ENCODE measurements around the gene ABHD5.
"Not testable (repeated sequence)": the region's sequence is repeated elsewhere in the genome, so short reads cannot be mapped to it uniquely, and the experiment has no call there.

ABHD5 gene

GRCh38 chr3:43650345-43650744, 40.4 kb upstream of the ABHD5 start:
- no peak for DNase-seq (ENCODE audit: extremely low read depth, low read depth)
- no peak overlapping the region for H3K4me3 ChIP-seq (replicated peaks; ENCODE audit: low read depth, low read length)
- TF ChIP-seq CTCF (IDR thresholded peaks at IDR 0.05; ENCODE audit: low read depth, low read length, missing control alignments): no peak

GRCh38 chr3:43656390-43656789, 34.3 kb upstream of the ABHD5 start:
- not testable (repeated sequence) for DNase-seq (ENCODE audit: extremely low read depth, low read depth); H3K4me3 ChIP-seq (replicated peaks; ENCODE audit: low read depth, low read length)

- TF ChIP-seq CTCF (IDR thresholded peaks at IDR 0.05; ENCODE audit: low read depth, low read length, missing control alignments): no peak
- no peak for DNase-seq (ENCODE audit: extremely low read depth, low read depth)
These were observed 31.4 kb upstream of the ABHD5 start for GRCh38 chr3:43659250-43659880.

GRCh38 chr3:43661376-43661775, 29.4 kb upstream of the ABHD5 start:
- H3K4me3 ChIP-seq (replicated peaks; ENCODE audit: low read depth, low read length); DNase-seq (ENCODE audit: extremely low read depth, low read depth): not testable (repeated sequence)

More at GRCh38 chr3:43659250-43659880, 31.4 kb upstream of the ABHD5 start:
- no peak overlapping the region for H3K4me3 ChIP-seq (replicated peaks; ENCODE audit: low read depth, low read length)

- H3K4me3 ChIP-seq (replicated peaks; ENCODE audit: low read depth, low read length); DNase-seq (ENCODE audit: extremely low read depth, low read depth): not testable (repeated sequence)
These were observed 25.7 kb upstream of the ABHD5 start for GRCh38 chr3:43665011-43665410.

GRCh38 chr3:43670635-43671522, 19.9 kb upstream of the ABHD5 start:
- no peak for TF ChIP-seq CTCF (IDR thresholded peaks at IDR 0.05; ENCODE audit: low read depth, low read length, missing control alignments)

GRCh38 chr3:43674345-43675085, 16.2 kb upstream of the ABHD5 start:
- TF ChIP-seq CTCF (IDR thresholded peaks at IDR 0.05; ENCODE audit: low read depth, low read length, missing control alignments): no peak
- no peak for DNase-seq (ENCODE audit: extremely low read depth, low read depth)
- no peak overlapping the region for H3K4me3 ChIP-seq (replicated peaks; ENCODE audit: low read depth, low read length)

More at GRCh38 chr3:43670635-43671522, 19.9 kb upstream of the ABHD5 start:
- no peak for DNase-seq (ENCODE audit: extremely low read depth, low read depth)
- no peak overlapping the region for H3K4me3 ChIP-seq (replicated peaks; ENCODE audit: low read depth, low read length)

- no peak for TF ChIP-seq CTCF (IDR thresholded peaks at IDR 0.05; ENCODE audit: low read depth, low read length, missing control alignments)
- DNase-seq (ENCODE audit: extremely low read depth, low read depth): no peak
These were observed 15.1 kb upstream of the ABHD5 start for GRCh38 chr3:43675593-43675992.

More at GRCh38 chr3:43675593-43675992, 15.1 kb upstream of the ABHD5 start:
- no peak overlapping the region for H3K4me3 ChIP-seq (replicated peaks; ENCODE audit: low read depth, low read length)

All from HFF-Myc (cell line).